ENCODE results near the gene PSG5.
"Not testable (repeated sequence)": the region's sequence is repeated elsewhere in the genome, so short reads cannot be mapped to it uniquely, and the experiment has no call there.

PSG5 gene

DNA sequence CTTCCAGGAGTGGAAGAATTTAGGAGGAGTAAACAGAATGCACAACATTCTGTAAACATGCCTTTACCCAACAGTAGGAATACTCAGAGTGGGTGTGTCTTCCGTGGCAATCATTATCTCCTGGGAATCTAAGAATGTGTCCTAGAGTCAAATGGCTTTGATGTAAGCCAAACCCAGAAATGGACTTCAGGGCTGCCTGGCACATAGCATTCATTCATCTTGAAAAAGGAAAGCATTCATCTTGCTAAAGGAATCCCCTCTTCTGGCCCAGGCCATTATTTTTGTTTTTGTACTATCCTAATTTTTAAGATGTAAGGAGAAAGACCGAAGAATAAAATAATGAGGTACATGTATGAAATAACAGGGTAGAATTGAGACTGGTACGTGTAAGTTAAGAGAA is 23.2 kb downstream of the PSG5 start:
- not testable (repeated sequence) for H3K36me3 ChIP-seq (ENCODE audit: control insufficient read depth, insufficient read depth, low read length); H2AFZ ChIP-seq; H3K27me3 ChIP-seq (ENCODE audit: control insufficient read depth, insufficient read depth, low read length); H3K4me3 ChIP-seq (ENCODE audit: low read depth, low read length); H3K4me1 ChIP-seq; H3K4me2 ChIP-seq (ENCODE audit: low read length); H3K9ac ChIP-seq; H3K27ac ChIP-seq; H3K9me3 ChIP-seq (ENCODE audit: control insufficient read depth, low read length); H3K79me2 ChIP-seq

DNA sequence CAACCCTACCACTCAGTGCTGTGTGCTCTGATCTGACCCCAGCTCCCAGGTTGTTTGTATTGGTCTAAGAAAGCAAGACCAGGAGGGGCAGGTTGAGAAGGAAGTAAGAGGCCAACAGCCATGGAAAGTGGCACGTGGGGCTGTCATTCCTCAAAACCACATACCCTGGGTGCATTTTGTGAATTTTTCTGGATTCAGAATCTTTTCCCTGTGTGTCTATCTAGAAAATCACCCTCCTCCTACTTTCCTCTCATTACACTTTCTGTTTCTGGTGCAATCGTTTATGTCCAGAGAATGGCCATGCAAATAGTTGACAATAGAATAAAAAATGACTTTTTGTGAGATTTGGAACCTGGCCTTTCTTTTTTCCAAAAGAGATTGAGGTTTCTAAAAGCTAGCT is 24.1 kb downstream of the PSG5 start:
- not testable (repeated sequence) for H3K9ac ChIP-seq; H3K4me3 ChIP-seq (ENCODE audit: low read depth, low read length); H3K27ac ChIP-seq; H3K4me1 ChIP-seq; H3K27me3 ChIP-seq (ENCODE audit: control insufficient read depth, insufficient read depth, low read length); H3K36me3 ChIP-seq (ENCODE audit: control insufficient read depth, insufficient read depth, low read length); H3K4me2 ChIP-seq (ENCODE audit: low read length); H3K9me3 ChIP-seq (ENCODE audit: control insufficient read depth, low read length); H3K79me2 ChIP-seq; H2AFZ ChIP-seq

DNA sequence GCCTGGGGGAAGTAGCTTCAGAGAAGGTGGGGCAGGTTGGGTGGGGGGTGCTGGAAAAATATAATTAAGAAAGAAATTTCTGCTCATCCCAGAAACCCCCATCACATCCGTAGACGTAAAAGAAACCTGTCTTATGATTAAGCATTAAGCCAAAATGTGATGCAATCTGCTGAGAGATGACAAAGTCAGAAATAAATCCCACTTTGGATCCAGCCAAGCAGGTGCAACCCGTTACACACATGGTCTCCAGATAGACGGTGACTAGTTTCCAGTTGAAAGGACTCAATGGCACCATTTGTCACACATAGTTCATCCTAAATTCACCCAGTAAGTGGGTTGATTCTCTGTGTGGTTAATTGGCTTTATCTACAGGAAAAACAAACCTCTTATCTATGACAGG is 34.1 kb downstream of the PSG5 start:
- TF ChIP-seq, protein P1, sequence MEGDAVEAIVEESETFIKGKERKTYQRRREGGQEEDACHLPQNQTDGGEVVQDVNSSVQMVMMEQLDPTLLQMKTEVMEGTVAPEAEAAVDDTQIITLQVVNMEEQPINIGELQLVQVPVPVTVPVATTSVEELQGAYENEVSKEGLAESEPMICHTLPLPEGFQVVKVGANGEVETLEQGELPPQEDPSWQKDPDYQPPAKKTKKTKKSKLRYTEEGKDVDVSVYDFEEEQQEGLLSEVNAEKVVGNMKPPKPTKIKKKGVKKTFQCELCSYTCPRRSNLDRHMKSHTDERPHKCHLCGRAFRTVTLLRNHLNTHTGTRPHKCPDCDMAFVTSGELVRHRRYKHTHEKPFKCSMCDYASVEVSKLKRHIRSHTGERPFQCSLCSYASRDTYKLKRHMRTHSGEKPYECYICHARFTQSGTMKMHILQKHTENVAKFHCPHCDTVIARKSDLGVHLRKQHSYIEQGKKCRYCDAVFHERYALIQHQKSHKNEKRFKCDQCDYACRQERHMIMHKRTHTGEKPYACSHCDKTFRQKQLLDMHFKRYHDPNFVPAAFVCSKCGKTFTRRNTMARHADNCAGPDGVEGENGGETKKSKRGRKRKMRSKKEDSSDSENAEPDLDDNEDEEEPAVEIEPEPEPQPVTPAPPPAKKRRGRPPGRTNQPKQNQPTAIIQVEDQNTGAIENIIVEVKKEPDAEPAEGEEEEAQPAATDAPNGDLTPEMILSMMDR (IDR thresholded peaks at IDR 0.05) = no peak
- no peaks in the 10 kb centered on the region for H3K4me1 ChIP-seq
- no peak overlapping the region for H3K4me3 ChIP-seq (ENCODE audit: low read depth, low read length)
- no peak overlapping the region for H3K4me2 ChIP-seq (ENCODE audit: low read length)
- H3K36me3 ChIP-seq (ENCODE audit: control insufficient read depth, insufficient read depth, low read length) = no peaks in the 10 kb centered on the region
- H3K79me2 ChIP-seq = no peaks in the 10 kb centered on the region
- no peak overlapping the region for H3K27ac ChIP-seq
- no peak overlapping the region for H2AFZ ChIP-seq
- H3K27me3 ChIP-seq (ENCODE audit: control insufficient read depth, insufficient read depth, low read length) = no peaks in the 10 kb centered on the region
- H3K9me3 ChIP-seq (ENCODE audit: control insufficient read depth, low read length) = no peaks in the 10 kb centered on the region
- no peak overlapping the region for H3K9ac ChIP-seq

DNA sequence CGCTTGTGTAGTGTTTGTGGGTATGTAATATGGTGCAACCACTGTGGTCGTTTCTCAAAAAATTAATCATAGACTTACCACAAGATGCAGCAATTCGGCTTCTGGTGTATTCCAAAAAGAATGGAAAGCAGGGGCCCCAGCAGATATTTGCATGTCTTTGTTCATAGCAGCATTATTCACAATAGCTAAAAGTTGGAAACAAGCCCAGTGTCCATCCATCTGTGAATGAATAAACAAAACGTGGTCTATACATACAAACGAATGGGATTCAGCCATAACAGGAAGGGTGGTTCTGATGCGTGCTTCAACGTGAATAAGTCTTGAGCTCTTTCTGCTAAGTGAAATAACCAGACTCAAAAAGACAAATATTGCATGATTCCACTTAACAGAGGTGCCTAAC is 36.5 kb downstream of the PSG5 start:
- not testable (repeated sequence) for H3K27ac ChIP-seq; H3K36me3 ChIP-seq (ENCODE audit: control insufficient read depth, insufficient read depth, low read length); H3K27me3 ChIP-seq (ENCODE audit: control insufficient read depth, insufficient read depth, low read length); H2AFZ ChIP-seq; H3K4me2 ChIP-seq (ENCODE audit: low read length); H3K9ac ChIP-seq; H3K4me1 ChIP-seq; H3K9me3 ChIP-seq (ENCODE audit: control insufficient read depth, low read length); H3K4me3 ChIP-seq (ENCODE audit: low read depth, low read length); H3K79me2 ChIP-seq

DNA sequence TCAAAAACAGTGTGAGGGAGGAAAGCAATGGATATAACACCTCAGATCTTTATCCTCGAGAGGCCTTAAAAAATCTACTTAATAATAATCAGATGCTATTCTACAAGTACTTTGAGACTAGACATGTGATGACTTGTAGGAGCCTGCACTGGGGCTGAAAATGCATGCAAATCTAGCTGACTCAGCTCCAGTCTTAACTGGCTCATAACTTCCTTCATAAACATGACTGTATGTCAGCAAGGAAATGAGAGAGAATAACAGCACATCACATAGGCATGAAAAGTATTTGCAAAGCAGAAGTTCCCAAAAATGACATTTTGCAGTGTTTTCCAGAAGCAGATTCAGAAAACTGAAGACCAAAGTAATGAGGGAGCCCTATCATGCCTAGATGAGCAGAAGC is 38.1 kb downstream of the PSG5 start:
- Histone ChIP-seq H3K4me3 (ENCODE audit: low read depth, low read length) (no peak overlapping the region), H3K27me3 (ENCODE audit: control insufficient read depth, insufficient read depth, low read length) (no peaks in the 10 kb centered on the region), H2AFZ (no peak overlapping the region), H3K27ac (no peak overlapping the region), H3K9me3 (ENCODE audit: control insufficient read depth, low read length) (no peaks in the 10 kb centered on the region), H3K79me2 (no peaks in the 10 kb centered on the region), H3K4me2 (ENCODE audit: low read length) (no peak overlapping the region), H3K4me1 (no peaks in the 10 kb centered on the region), H3K9ac (no peak overlapping the region), H3K36me3 (ENCODE audit: control insufficient read depth, insufficient read depth, low read length) (no peaks in the 10 kb centered on the region)
- TF ChIP-seq, protein P1 (IDR thresholded peaks at IDR 0.05) = no peak

DNA sequence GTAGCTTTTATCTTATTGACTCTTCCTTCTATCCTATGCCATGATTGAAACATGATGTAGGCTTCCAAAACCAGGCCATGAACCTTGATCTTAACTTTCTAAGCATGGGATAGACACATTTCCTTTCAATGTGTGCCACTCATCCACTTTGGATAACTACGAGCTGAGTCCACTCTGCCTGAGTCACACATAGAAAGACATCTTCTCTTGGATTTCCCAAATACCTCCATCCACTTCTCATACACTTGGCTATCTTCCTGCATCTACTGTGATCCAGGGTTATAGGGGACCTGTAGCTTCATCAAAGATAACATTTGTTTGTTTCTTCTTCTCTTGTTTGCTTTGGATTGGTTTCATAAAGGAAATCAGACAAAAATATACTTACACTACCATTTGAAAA is 44.6 kb downstream of the PSG5 start:
- not testable (repeated sequence) for H3K27ac ChIP-seq; H3K9me3 ChIP-seq (ENCODE audit: control insufficient read depth, low read length); H2AFZ ChIP-seq; H3K27me3 ChIP-seq (ENCODE audit: control insufficient read depth, insufficient read depth, low read length); H3K79me2 ChIP-seq; H3K4me2 ChIP-seq (ENCODE audit: low read length); H3K9ac ChIP-seq; H3K4me3 ChIP-seq (ENCODE audit: low read depth, low read length); H3K36me3 ChIP-seq (ENCODE audit: control insufficient read depth, insufficient read depth, low read length); H3K4me1 ChIP-seq

DNA sequence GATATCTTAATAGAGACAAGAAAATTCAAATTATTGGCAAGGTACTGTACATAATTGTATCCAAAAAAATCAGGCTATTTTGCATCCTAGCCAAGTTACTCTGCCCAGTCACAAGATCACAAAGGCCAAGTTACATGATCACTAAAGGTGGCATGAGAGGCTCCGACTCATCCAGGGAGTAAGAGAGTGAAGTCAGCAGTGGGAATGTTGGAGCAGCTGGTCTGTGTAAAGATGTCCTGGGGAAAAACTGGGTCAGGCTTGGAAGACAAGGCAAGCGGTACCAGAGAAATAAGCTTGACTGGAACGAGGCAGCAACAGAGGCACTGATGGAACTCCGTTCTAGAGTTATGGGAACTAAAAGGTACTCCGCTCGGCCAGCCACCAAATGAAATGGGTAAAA is 53.6 kb downstream of the PSG5 start:
- no peaks in the 10 kb centered on the region for H3K36me3 ChIP-seq (ENCODE audit: control insufficient read depth, insufficient read depth, low read length)
- no peak overlapping the region for H3K4me2 ChIP-seq (ENCODE audit: low read length)
- H3K9ac ChIP-seq = no peak overlapping the region
- TF ChIP-seq, protein P1 (IDR thresholded peaks at IDR 0.05) = no peak
- H3K27ac ChIP-seq = no peak overlapping the region
- no peak overlapping the region for H3K4me3 ChIP-seq (ENCODE audit: low read depth, low read length)
- no peaks in the 10 kb centered on the region for H3K79me2 ChIP-seq
- H3K27me3 ChIP-seq (ENCODE audit: control insufficient read depth, insufficient read depth, low read length) = no peaks in the 10 kb centered on the region
- no peaks in the 10 kb centered on the region for H3K4me1 ChIP-seq
- no peak overlapping the region for H2AFZ ChIP-seq
- H3K9me3 ChIP-seq (ENCODE audit: control insufficient read depth, low read length) = no peaks in the 10 kb centered on the region

DNA sequence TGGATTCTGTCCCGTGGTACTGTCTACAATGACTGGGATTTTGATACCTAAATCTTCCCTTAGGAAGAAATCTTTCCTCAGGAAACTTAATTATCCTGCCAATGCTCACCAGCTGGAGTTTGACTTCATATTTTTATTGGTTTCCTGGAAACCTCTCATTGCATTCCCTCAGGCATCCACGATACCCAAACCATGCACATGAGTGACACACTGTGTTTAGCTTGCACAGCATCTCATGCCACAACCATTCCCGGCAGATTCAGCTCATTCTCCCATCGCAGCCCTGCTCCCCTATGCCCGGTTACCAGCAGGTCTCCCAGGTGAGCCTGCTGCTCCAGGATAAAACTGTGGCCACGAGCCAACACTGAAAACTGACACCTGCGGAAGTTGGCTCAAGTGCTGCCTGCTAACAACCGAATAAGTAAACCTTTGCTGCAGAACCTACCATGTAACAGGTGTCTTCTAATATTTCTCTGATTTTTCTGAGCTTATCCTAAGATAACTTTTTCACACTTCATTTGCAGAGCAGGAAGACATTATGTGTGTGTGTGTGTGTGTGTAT is 55.0 kb downstream of the PSG5 start:
- H3K4me3 ChIP-seq (ENCODE audit: low read depth, low read length); H3K36me3 ChIP-seq (ENCODE audit: control insufficient read depth, insufficient read depth, low read length); H3K27ac ChIP-seq; H3K79me2 ChIP-seq; H3K4me2 ChIP-seq (ENCODE audit: low read length); H2AFZ ChIP-seq; H3K4me1 ChIP-seq; H3K9me3 ChIP-seq (ENCODE audit: control insufficient read depth, low read length); H3K9ac ChIP-seq; H3K27me3 ChIP-seq (ENCODE audit: control insufficient read depth, insufficient read depth, low read length): not testable (repeated sequence)

DNA sequence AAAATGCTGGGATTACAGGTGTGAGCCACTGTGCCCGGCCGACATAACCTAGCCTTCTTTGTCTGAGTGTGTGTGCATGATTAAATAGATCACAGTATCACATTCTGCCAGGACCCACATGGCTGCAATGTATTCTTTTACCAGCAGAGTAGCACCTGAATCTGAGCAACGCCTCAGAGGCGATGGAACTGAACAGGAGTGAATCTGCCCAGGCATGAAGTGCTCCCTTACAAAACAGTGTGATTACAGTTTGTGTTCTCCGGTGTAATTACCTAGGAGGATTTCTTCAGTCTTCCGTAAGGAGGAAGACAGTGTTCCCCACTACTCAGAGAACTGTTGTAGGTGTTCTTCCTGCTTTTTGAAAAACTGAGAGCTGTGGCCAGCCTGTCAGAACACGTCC is 57.1 kb downstream of the PSG5 start:
- H3K4me3 ChIP-seq (ENCODE audit: low read depth, low read length); H3K36me3 ChIP-seq (ENCODE audit: control insufficient read depth, insufficient read depth, low read length); H3K9ac ChIP-seq; H3K27me3 ChIP-seq (ENCODE audit: control insufficient read depth, insufficient read depth, low read length); H2AFZ ChIP-seq; H3K27ac ChIP-seq; H3K4me2 ChIP-seq (ENCODE audit: low read length); H3K4me1 ChIP-seq; H3K9me3 ChIP-seq (ENCODE audit: control insufficient read depth, low read length); H3K79me2 ChIP-seq: not testable (repeated sequence)

Measured in parathyroid adenoma (tissue), 2 donors.